HG02938 (cell line): Measurements from ENCODE around the gene KRTCAP2.

Source experiments
- ATAC-seq: cut with Tn5 transposase; IDR thresholded peaks from one replicate; pipeline ENCODE4 v1.9.1; 2021; ENCODE audit warnings: mild to moderate bottlenecking, moderate library complexity; ENCODE audit not compliant: unreplicated experiment

KRTCAP2 gene

DNA sequence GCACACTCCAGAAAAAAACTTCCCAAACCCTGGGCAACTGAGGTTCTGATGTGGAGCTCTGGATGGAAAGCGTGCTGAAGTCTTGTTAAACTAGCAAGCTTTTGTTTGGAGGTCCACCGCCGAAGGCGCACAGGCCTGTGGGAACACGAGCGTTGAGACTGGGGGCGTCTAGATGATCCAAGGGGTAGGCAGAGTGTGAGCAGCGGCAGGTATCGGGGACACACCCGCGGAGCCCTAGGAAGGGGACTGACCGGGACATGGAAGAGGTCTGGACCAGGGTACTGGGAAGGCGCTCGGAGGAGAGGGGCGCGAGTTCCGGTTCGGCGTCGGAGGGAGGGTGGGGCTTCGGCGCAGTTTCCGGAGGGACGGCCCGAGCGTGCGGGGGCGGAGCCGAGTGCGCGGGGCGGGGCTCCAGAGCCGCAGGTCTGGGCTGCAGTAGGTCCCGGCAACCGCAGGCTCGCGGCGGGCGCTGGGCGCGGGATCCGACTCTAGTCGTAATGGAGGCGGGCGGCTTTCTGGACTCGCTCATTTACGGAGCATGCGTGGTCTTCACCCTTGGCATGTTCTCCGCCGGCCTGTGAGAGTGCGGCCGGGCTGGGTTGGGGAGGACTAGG lies 37.6 kb downstream of the KRTCAP2 start, which contains the start of gene SLC50A1:
TSS of gene SLC50A1 (plus strand) at position 438 of the 614 bp plus-strand sequence. CDS start at position 498, 60 bp downstream.
- peak; percentile 62 for ATAC-seq

DNA sequence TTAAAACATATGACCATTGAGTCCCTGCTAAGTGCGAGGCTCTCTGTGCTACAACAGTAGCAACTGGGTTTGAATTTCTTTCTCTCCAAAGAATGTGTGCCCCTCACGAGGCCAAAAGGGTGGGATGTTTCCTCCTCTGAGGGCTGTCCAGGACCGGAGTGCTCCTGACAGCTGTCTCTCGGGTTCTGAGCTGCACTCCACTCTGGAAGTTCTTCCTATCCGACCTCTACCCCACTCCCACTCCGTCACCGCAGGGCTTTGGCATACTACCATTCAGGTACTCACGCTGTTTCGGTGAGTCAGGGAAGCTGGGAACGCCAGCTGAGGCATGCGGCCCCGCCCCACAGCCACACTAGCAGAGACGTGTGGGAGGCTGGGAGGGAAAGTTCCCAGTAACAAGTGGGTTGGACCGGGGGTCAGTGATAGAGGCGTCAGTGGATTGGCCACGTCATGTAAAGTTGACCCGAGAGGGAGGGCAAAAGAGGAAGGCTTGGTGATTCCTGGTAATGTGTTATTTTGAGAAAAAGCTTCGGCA lies 38.2 kb downstream of the KRTCAP2 start:
- no peak for ATAC-seq

DNA sequence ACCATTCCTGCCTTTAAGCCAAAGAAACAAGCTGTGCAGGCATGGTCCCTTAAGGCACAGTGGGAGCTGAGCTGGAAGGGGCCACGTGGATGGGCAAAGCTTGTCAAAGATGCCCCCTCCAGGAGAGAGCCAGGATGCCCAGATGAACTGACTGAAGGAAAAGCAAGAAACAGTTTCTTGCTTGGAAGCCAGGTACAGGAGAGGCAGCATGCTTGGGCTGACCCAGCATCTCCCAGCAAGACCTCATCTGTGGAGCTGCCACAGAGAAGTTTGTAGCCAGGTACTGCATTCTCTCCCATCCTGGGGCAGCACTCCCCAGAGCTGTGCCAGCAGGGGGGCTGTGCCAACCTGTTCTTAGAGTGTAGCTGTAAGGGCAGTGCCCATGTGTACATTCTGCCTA lies 38.8 kb downstream of the KRTCAP2 start:
- ATAC-seq: no peak

GRCh38 chr1:155133799-155134281 lies 39.3 kb downstream of the KRTCAP2 start:
- ATAC-seq: no peak

- no peak for ATAC-seq
These were observed 41.2 kb downstream of the KRTCAP2 start for GRCh38 chr1:155131856-155132255.

- no peak for ATAC-seq
These were observed 41.8 kb downstream of the KRTCAP2 start for GRCh38 chr1:155131285-155131684.

DNA sequence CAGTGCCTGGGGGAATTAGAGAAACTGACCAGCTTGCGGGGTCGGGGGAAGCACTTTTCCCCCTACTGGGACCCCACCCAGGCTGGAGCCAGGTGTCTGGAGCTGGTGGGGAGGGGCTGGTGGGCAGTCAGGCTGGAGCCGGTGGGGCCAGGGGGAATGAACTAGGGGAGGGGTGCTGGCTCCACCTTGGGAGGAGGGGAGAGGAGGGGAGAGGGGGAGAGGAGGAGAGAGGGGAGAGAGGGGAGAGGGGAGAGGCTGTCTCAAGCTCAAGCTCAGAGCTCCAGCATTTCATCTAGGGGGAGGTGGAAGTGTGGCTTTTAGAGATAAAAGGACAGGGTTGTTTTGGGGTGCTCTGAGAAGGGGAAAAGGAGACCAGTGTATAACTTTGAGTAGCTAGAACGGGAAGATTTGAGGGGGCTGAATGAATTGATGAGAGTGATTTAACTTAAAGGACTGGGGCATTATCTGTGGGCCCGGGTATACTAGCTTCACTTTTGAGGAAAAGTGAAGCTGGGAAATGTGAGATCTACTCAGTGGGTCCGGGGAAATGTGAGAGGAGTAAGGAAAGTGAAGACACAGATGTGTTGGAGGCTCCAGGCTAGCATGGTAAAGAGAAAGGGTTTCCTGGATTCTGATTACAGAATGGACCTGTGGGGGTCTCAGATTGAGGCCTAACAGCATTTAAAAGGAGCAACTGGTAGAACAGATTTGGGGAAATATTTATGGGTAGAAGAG lies 42.7 kb downstream of the KRTCAP2 start:
- ATAC-seq: no peak

DNA sequence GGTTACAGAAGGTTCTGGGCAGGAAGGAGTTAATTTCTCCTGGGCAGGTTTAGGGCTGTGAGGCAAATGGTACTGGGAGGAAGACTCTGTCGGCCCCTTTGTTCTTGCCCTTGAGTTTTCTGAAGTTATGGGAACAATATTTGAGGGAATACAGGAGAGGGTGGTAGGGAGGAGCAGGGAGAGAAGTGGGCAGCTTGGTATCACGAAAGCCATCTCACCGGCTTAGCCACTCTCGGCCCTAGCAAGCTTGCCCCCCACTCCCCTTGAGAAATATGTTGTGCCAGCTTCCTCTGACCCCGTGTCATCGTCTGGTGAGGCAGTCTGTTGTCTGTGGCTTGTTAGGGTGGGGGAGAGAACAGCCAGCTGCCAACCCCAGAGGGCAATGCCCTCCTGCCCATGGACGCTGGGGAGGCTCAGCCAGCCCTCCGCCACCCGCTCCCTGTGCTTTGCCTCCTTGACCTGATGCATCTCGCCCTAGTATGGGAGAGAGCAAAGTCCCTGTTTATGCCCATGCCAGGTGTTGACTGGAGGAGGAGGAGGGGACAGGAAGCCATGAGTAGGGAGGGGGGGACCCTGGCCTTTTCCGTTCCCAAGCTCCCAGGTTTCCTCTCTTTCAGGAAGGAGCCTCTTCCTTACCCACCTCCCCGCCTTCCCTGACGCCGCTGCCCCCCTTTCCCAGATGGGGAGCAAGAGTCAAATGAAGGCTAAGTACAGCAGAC lies 44.2 kb downstream of the KRTCAP2 start:
- no peak for ATAC-seq

DNA sequence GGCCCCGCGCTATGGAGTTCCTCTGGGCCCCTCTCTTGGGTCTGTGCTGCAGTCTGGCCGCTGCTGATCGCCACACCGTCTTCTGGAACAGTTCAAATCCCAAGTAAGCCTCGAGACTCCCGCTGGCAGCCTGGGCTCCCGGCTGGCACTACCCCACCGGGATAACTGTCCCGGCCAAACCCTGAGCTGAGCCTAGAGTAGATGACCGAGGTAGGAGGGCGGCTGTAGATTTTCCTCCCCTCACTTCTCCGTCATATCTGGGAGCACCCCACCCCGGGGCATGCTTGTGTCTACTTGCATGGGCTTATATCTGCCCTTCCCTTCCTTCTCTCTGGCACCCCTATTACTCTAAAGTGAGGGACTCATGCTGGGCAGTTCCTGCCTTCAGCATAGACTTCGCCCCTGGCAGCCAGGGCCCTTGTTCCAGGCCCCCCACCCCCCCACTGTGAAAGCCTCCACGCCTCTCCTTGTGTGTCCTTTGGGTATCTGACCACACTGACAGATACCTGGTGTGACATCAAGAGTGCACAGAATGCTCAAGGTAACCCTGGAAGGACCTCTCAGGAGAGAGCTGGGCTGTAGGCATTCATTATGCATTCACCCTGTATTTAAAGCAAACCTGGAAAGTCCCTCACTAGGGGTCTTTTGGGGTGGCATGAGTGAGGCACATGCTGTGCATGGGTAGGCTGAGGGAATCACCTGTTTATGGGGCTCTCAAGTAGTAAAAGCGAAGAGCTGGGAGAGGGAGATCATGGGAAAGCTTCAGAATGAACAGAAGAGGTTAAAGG lies 44.9 kb downstream of the KRTCAP2 start:
- ATAC-seq: no peak

- no peak for ATAC-seq
These were observed 45.8 kb downstream of the KRTCAP2 start, which contains the start of gene EFNA1 for GRCh38 chr1:155127105-155127966. Gene EFNA1, plus strand, starts transcription at chr1:155127876. Its CDS starts 102 bp downstream, at chr1:155127978.

DNA sequence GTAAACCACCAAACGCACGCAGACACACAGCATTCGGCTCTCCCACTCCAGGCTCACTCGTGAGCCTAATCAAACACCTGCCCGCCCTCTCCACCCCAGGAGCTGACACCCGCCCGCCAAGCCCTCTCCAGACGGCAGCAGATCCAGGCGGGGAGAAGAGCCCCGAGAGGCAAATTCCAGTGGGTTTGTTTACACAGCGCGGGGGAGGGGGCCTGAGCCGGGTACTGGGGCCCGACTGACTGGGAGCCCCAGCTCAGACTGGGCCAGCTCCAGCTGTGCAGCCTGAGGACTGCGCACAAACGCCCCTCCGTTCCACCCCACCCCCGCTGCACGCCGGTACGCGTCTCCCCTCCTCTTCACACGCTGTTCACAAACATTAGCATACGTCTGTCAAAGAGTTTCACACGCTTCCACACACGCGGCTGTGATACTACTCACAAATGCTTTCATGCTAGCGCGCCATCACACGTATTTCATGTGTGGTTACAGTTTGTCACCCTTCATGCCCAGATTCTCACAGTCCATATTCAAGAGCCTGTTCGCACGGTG lies 46.5 kb downstream of the KRTCAP2 start:
- no peak for ATAC-seq

DNA sequence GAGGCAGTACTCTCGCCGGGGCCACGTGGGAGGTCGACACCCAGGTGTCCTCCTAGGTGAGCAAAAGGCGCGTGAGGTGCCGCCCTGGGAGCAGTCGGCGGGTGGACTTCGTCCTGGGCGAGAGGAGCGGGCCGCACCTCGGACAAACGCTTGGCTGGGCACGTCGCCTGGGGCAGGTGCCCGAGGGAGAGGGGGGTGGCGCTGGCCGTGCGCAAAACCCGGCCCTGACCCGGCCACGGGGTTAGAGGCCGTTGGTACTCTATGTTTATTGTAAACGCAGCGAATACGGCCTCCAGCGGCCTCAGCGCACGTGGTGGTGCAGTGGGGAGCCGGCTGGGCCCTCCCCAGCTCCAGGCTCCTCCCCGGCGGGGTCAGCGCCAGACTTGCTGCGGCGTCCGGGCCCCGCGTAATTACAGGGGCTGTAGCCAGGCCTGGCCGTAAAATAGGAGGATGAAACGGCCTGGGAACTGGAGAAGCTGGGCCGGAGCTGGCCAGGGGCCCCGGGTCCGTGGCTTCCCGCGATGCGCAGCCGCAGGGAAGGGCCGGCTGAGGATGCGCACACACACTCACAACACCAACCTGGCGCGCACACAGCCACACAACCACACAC lies 47.1 kb downstream of the KRTCAP2 start:
- no peak for ATAC-seq

GRCh38 chr1:155125511-155125945 lies 47.6 kb downstream of the KRTCAP2 start:
- ATAC-seq: no peak

DNA sequence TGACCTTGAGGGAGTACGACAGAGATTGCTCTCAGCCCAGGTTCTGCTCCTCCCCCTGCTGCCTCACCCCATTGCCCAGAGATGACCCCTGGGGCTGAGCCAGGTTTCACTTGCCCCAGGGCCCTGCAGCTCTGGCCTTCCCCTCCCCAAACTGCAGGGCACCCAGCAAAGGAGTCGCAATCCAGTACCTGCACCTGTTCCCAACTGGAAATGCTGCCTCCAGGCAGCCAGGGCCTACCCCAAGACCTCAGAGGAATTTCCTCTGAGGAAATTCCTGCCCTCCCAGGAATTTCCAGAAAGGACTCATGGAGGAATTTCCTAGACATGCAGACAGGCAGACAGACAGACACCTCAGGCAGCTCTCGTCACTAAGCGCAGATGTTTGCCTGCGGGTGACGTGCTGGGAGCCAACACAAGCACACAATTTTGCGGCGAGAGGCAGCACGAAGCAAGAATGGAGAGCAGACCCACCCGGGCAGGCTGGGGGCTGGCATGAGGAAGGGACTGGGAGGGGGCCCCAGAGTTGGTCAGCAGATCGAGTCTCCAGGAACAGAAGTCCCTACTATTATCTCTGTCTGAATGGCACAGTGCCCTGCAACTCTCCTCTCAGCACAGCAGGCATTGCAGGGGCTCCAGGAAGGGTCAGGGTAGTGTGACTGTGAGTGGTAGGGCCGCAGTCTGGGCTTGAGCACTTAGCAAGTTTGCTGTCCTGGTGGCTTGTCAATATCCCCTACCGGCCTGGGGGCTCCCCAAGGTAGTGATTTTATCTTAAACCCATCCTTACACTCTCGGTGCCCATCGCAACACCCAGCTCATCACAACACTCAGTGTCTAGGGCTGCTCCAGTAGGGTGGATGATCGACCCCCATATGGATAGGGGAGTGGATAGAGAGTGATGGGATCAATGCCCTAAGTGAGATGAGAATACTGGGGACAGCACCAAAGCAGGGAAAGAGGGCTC lies 48.3 kb downstream of the KRTCAP2 start:
- no peak for ATAC-seq

GRCh38 chr1:155123801-155124200 lies 49.3 kb downstream of the KRTCAP2 start:
- ATAC-seq: no peak

GRCh38 chr1:155122308-155122707 lies 50.8 kb downstream of the KRTCAP2 start:
- ATAC-seq: no peak

DNA sequence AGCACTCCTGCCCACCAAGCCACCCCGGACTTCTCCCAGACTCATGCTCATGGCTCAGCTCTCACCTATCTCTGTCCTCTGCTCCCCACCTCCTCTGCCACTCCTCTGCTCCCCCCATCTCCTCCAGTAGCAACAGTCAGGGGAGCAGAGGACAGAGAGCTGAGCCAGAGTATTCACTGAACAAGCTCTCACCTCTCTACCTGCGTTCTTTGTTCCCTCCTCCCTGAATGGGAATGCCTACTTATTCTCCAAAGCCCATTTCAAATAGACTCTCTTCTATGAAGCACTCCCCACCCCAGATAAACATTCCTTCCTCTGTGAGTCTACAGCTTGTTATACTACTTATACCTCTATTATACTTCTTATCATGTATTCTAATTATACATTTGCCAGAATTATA lies 51.9 kb downstream of the KRTCAP2 start:
- no peak for ATAC-seq

GRCh38 chr1:155120253-155120652 lies 52.9 kb downstream of the KRTCAP2 start:
- no peak for ATAC-seq
